Activated CD4-positive, alpha-beta T cell treated with anti-CD3 and anti-CD28 coated beads for 1 hour (primary cell): Measurements from ENCODE around the gene NOM1.

Source experiments
- DNase-seq: peaks from one replicate; pipeline ENCODE4 v3.0.0-alpha.2; 2020

The NOM1 gene

DNA sequence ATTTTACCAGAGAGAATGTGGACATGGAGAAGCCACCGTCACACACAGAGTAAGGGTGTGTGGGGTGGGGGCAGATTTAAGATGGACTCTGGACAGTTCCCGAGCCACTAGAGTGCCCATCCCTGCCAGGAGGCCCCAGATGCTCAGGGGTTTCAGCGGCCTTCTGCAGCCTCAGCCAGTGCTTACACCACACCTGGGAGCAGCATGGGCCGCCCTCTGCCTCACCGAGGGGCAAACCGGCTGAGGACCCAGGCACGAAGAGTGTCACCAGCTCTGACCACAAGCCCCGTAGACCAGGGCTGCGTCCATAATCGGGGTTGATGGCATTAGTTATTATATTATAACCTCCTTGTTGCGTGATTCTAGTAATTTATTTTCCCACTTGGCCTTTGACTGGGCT is 67.6 kb downstream of the NOM1 start:
- DNase-seq = no peak

DNA sequence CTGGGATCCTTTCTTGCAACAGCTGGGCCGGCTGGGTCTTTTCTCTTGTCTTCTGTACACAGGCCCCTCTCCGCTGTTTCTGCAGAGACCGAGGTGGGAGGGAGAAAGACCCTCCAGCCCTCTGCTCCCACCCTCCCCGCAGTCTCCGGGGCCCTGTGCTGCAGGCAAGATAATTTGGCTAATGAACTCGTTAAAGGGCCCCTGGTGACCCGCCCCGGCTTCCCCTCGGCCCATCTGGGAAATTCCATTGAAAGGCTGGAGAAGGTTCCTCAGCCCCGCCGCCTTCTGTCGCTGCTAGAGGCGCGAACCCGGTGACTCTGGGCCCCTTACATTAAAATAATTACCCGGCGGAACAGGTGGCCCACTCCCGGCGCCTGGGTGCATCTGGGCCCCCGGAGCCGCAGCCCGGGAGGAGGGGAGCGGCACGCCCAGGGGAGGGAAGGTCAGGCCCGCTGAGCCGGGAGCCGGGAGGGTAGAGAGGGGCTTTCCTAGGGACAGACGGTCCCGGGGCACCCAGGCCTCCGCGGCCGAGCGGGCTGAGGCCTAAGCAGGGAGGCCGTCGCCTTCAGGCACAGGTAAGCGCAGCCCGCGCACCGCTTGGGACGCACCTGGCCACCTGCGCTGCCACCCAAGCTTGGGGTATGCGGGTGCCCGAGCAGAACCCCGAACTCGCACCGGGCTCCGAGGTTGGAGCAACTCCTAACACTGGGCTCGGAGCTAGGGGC is 68.3 kb downstream of the NOM1 start:
- DNase-seq = no peak

DNA sequence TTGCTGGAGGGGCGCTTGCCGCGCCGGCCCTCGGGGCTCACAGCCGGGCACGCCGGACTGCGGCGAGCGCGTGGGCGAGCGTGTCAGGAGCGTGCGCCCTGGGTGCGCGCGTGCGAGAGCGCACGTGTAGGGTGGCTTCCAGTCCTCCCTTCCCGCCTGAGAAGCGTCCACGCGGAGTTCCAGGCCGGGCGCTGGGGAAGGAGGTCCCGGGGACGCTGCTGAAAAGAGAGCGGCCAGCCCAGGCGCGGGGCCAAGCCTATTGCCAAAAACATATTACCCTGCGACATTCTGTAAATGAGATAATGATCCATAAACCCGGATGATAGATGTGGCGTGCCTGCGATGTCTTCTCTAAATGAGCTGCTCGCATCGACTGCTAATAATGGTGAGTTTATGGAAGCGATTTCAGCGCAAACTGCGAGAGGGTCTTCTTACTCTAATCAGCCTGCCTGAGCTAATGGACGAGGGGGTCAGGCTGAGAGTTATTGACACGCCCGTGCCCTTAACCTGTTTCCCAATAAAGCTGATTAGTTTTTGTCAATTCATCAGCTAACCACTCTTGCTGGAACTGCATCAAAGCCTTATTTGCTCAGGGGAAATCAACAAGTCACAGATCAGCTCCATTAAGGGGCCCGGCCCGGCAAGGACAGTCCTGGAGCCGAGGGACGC is 69.0 kb downstream of the NOM1 start:
- no peak for DNase-seq

DNA sequence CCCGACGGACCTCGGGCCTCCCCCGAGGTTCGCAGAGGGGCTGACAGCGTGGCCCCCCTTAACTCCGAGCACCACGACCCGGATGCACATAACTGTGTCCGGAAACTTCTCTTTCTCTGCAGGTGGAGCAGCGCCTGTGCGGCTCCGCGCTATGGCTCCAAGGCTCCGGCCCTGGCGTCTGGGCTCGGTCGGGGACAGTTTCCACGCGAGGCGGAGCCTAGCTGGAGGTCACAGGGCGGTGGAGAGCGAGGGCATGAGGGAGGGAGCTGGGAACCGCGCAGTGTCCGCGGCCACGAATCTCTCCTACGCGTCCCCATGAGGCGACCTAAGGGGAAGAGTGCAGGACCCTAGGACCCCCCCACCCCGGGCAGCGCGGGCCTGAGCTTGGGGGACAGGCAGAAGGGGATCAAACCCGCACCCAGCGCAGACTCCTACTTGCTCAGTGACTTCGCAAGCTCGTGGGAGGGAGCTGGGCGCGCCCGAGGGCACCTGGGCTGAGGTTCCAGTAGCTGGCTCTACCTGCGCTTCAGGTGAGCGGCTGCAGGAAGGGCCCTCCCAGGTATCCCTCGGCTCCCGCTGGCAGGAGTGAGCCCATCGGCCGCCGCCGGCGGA is 69.6 kb downstream of the NOM1 start:
- DNase-seq = no peak

DNA sequence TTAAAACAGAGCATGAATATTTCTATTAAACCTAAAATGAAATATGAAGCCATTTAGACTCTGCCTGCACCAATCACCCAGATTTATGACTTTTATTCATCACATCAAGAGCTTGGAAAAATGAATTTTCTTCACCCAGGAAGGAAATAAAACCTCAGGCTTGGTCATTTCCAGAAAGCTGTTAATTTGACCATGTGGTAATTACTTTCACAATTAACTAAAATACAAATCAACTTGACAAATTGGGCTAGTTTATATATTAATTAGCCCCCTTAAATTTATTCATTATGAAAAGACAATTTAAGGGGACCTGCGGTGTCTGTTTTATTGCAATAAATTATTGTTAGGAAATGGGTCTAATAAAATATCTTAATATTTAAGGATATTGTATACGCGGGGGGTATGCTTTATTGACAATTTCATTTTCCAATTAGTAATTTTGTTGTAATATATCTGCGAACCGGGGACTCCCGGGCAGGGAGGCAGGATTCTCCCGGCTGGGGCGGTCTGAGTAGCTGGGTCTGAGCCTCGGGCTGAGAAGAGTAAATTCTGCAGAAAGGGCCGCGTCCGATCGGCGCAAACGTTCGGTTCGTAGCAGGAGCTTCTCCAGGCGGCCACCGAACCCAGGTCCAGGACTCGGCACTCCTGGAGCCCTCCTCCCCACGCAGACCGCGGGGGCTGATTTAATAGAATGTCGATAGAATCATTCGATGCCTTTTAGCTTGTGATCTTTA is 70.4 kb downstream of the NOM1 start:
- no peak for DNase-seq

DNA sequence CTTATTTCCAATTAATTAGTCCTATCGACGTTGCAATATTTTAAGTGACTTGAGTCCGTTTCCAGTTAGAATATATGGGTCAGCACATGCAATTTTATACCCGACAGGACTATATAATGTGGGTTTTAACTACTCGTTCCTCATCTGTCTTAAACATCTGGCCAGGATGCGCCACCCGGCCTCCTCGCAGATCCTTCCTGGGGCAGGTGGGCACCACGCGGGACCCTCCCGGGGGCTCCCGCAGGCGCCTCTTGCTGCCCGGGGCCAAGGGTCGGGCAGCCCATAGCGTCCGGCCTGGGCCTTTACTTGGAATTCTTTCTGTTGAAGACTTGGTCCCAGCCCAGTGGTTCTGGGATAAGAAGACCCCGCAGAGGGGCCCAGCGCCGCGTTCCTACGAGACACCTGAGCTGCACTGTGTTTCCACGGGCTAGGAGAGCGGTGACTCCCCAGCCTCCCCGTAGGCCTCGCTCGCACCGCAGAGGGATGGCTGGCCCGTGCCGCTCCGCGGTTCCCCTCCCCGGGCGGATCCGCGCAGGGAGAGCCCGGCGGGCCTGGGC is 71.1 kb downstream of the NOM1 start:
- DNase-seq = no peak

DNA sequence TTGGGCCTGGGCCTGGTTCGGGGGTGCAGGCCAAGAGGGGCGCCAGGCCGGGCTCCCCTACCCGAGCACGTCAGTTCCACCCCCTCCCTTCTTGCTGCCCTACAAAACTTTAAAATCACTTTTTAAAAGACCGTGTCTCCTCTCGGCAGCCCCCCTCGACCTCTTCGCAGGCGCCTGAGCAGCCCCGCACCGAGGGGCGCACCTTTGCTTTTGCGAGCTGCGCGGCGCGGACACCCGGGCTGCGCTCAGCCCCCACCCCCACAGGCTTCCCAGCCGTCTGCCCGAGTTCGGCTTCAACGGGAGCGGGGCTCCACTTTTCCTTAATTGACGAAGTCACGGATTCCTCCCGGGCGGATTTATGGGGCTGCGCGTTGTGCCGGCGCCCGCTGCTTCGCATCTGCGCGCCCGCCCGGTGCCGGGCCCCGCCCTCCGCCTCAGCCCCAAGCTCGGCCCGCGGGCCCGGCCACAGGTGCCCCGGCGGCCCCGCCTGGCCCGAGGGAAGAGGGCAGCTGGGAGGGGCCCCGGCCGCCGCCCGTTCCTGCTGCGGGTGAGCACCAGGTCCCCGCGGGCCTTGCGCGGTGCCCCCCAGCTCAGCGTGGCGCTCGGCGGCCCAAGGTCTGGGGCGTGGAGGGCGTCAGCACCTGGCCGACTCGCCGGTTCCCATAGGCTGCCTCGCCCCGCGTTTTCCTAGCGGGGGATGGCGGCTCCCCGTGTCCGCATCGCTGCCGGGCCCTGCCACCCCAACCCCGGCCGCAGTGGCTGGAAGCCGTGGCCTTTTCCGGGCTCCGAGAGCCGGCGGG is 71.8 kb downstream of the NOM1 start:
- DNase-seq = no peak

DNA sequence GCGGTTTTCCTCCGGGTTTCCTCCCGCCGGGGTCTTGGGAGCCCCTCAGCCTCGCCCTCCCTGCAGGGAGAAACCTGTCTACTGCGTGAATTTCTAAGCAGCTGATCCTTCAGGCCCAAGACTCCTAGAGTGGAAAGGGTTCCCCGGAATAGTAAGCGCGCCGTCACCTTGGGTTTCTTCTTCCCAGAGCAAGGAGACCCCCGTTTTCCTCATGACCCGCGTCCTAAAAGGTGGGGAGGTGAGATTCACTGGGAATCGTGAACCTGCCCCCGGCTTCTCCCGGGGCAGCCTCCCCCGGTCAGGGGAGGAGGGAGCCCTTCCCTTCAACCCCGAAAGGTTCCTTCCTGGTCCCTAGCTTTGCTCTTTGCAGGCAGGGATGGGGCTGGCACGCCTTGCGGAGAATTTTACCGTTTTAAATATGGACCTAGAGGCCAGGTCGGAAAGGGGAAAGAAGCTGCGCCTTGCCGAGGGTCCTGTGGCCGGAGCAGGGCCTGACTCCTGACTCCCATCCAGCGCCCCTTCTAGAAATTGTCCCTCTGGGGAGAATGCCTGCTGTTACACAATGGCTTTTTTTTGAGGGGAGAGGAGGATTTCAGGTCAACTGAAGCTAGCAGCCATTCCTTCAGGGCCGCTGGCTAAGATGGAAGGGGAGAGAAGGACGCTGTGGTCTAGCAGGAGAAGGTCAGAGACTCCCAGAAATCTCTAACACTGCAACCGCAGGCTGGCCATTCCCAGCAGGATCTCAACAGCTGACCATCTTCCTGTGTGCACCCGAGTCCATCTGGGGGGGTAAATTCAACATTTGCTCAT is 72.6 kb downstream of the NOM1 start:
- DNase-seq = no peak
